Adrenal gland (tissue), 5 donors: ENCODE results near the gene MPDZ.

Source experiments
- POLR2A ChIP-seq, 2 donors: fragments of 450-650 bp; IDR thresholded peaks; one replicate each; pipeline ENCODE4 v1.6.1; 2017; ENCODE audit warnings: antibody characterized with exemption in 2 of 2, mild to moderate bottlenecking in 2 of 2, moderate library complexity in 1 of 2
- TF ChIP-seq, protein P1 (sequence below), 6 experiments: fragments of 450-650 bp in 4 of 6; fragments of 200-600 bp in 2 of 6; sonication (generic) in 1 of 6; IDR thresholded peaks; 1 replicate in 5 of 6; 2 replicates in 1 of 6; pipeline versions ENCODE4 v1.5.1 to v1.8.0; 2016 to 2021; ENCODE audit warnings: antibody characterized with exemption in 6 of 6, mild to moderate bottlenecking in 2 of 6, moderate library complexity in 1 of 6
- donor health status: DM: no; HTN: no; CAD: no.

GRCh38 chr9:13083963-13084528 is 195.4 kb downstream of the MPDZ start:
- TF ChIP-seq, protein P1, sequence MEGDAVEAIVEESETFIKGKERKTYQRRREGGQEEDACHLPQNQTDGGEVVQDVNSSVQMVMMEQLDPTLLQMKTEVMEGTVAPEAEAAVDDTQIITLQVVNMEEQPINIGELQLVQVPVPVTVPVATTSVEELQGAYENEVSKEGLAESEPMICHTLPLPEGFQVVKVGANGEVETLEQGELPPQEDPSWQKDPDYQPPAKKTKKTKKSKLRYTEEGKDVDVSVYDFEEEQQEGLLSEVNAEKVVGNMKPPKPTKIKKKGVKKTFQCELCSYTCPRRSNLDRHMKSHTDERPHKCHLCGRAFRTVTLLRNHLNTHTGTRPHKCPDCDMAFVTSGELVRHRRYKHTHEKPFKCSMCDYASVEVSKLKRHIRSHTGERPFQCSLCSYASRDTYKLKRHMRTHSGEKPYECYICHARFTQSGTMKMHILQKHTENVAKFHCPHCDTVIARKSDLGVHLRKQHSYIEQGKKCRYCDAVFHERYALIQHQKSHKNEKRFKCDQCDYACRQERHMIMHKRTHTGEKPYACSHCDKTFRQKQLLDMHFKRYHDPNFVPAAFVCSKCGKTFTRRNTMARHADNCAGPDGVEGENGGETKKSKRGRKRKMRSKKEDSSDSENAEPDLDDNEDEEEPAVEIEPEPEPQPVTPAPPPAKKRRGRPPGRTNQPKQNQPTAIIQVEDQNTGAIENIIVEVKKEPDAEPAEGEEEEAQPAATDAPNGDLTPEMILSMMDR (IDR thresholded peaks at IDR 0.05) = no peak
- no peak for TF ChIP-seq POLR2A (IDR thresholded peaks at IDR 0.05)
